GM12873 (cell line): ENCODE data around the gene FSTL4.

Source experiments
- TF ChIP-seq, protein P1 (sequence below): IDR thresholded peaks from 2 replicates; pipeline ENCODE4 v1.5.1; 2012; ENCODE audit warnings: low read depth, mild to moderate bottlenecking, moderate library complexity, low read length, control low read depth; ENCODE audit not compliant: insufficient read depth; ENCODE audit errors: missing control alignments

The FSTL4 gene

DNA sequence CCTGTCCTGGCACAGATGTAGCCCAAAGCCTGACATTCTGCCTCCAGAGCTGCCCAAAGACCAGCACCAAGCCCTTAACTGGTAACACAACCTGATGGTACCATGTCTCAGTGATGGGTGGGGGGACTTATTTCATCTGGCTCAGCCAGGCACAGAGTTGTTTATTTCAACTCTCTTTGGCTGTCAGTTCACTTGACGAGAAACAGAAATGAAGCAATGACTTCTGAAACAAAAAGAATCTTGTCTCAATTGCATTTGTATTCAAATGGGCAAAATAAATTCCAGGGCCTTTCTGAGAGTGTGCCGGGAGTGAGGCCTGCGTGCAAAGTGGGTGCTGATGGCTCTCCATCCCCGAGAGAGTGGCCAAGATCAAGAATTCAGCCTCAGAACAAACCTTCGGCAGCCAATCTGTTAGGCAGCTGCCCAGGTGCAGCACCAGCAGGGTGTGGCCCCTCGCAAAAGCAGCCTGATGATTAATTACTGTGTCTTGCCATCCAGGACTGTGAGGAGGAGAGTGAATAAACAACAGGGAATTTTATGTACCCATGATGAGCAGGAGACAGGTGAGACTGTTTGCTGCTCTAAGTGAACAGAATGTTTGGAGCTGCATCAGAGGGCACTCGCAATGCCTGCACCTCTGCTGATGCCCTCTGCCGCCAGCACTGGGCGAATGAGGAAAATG is 322.5 kb downstream of the FSTL4 start:
- TF ChIP-seq, protein P1, sequence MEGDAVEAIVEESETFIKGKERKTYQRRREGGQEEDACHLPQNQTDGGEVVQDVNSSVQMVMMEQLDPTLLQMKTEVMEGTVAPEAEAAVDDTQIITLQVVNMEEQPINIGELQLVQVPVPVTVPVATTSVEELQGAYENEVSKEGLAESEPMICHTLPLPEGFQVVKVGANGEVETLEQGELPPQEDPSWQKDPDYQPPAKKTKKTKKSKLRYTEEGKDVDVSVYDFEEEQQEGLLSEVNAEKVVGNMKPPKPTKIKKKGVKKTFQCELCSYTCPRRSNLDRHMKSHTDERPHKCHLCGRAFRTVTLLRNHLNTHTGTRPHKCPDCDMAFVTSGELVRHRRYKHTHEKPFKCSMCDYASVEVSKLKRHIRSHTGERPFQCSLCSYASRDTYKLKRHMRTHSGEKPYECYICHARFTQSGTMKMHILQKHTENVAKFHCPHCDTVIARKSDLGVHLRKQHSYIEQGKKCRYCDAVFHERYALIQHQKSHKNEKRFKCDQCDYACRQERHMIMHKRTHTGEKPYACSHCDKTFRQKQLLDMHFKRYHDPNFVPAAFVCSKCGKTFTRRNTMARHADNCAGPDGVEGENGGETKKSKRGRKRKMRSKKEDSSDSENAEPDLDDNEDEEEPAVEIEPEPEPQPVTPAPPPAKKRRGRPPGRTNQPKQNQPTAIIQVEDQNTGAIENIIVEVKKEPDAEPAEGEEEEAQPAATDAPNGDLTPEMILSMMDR = no peak

DNA sequence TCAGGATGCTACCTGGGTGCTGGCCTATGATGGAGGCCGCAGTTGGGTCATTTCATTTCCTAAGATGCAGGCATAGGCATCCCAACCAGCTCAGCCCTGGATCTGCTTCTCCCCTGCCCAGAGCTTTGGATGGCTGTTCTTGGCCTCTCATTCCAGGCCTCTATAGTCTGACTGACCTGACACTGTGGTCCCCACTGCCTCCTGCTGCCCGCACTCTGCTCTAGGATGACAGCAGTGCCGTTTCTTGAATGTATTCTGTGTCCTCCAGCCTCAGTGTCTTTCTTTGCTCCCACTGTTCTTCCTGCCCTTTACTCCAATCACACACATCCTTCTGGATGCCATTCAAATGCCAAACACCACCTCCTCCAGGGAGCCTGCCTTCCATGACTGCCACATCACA is 324.8 kb downstream of the FSTL4 start:
- TF ChIP-seq, protein P1 = peak; percentile 50

DNA sequence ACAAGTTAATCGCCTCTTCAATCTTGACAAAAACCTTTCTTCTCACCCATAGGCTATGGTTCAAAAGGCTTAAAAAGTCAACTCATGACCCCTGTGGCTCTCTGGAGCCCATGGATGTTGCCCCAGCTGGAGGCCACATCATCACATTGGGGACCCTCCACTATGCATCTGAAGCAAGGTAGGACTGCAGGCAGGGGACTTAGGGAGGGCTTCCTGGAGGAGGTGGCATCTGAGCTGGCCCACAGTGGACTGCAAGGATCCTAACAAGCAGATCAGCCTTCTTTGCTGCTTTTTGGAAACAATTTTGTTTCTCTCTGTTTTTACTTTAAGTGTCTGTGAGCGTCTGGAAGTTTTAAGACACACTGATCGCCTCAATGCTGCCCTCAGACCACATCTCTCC is 325.9 kb downstream of the FSTL4 start:
- TF ChIP-seq, protein P1 = no peak

GRCh38 chr5:133285583-133286021 is 326.7 kb downstream of the FSTL4 start:
- TF ChIP-seq, protein P1 = no peak

GRCh38 chr5:133284306-133284705 is 328.0 kb downstream of the FSTL4 start:
- TF ChIP-seq, protein P1 = no peak

- TF ChIP-seq, protein P1 = no peak
Observed at GRCh38 chr5:133278317-133278716, 334.0 kb downstream of the FSTL4 start.

- TF ChIP-seq, protein P1 = no peak
Observed at GRCh38 chr5:133277744-133278143, 334.6 kb downstream of the FSTL4 start.
